ENCODE data around the gene ABHD17A.

Gene ABHD17A

DNA sequence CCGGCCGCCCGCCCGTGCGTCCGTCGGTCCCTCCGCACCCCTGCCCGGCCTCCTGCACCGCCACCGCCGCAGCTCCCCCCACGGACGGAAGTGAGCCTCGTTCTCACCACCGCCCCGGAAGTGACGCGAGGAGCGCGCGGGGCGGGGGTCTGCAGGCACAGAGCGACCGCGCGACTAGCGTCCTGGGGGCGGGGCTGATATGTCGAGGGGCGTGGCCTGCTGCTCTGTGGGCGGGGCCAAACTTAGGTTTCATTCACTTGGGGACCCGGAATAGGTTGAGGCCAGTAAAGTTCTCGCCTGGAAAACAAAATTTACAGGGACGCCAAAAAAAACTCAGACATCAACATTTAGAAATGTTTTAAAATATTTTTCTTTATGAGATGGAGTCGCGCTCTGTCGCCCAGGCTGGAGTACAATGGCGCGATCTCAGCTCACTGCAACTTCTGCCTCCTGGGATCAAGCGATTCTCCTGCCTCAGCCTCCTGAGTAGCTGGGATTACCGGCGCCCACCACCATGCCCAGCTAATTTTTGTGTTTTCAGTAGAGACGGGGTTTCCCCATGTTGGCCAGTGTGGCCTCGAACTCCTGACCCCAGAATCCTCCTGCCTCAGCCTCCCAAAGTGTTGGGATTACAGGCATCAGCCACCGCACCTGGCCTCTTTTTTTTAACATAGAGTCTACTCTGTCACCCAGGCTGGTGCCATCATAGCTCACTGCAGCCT, at the start of gene ABHD17A:
ABHD17A (minus strand) TSS at position 99 of the 722 bp plus-strand sequence. CDS start 3,930 bp downstream, outside the sequence.
- peak; percentile 77 for TF ChIP-seq CREB1 (IDR thresholded peaks at IDR 0.05; ENCODE audit: low read depth)
- TF ChIP-seq TAF1 (IDR thresholded peaks at IDR 0.05; ENCODE audit: low read depth): peak; percentile 58; the same call in 1 of the 2 replicates

DNA sequence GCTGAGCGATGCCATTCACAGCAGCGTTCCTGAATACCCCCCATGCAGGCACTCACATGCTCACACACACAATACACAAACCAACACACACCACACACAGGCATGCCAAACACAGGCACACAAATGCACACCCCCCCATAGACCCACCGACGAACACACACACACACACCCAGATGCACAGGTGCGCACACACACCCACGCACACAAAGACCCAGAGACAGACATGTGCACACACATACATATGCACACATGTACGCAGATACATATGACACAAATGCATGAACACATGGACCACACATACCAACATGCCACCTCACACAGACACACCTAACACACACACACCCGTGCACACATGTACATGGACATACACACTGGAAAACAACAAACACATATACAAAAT, 48.6 kb upstream of the ABHD17A start:
- TF ChIP-seq FOXM1 (IDR thresholded peaks at IDR 0.05; ENCODE audit: borderline replicate concordance, low read depth): no peak
- no peak for TF ChIP-seq ZBTB7A (IDR thresholded peaks at IDR 0.05; ENCODE audit: low read depth)
- TF ChIP-seq TCF12 (IDR thresholded peaks at IDR 0.05; ENCODE audit: low read depth): no peak
- TF ChIP-seq EP300 (IDR thresholded peaks at IDR 0.05; ENCODE audit: borderline replicate concordance): no peak

DNA sequence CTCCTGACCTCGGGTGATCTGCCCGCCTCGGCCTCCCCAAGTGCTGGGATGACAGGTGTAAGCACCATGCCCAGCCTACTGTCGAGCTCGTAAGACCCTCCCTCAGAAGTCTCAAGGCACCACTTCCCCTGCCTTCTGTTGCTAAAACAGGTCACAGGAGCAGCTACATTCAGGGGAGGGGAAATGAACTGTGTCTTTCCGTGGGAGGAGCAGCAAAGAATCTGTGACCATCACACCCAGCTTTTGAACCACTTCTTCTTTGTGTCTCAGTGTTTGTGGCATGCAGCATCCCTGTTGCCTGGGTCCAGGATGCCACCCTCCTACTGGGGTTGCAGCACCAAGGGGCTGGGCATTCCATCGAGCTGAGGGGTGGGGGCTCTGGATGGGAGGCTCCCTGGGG, 47.9 kb upstream of the ABHD17A start:
- TF ChIP-seq, protein P1, sequence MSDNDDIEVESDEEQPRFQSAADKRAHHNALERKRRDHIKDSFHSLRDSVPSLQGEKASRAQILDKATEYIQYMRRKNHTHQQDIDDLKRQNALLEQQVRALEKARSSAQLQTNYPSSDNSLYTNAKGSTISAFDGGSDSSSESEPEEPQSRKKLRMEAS (IDR thresholded peaks at IDR 0.05): no peak

DNA sequence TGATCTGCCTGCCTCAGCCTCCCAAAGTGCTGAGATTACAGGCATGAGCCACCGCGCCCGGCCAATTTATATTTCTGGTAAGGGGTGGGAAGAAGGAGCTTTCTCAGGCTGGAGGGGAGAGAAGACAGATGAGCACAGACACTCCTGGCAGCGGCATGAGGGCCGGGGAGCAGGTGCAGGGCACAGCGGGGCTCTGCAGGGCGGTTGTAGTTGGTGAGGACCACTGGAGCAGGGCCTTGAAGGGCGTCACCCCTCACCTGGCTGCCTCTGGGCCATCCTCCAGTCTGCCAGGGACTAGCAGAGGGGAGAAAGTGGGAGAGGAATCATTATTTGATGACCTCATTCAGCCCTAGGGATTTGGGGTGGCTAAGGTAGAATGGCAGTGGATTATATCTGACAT, 47.1 kb upstream of the ABHD17A start:
- TF ChIP-seq TAF1 (IDR thresholded peaks at IDR 0.05; ENCODE audit: low read depth) (no peak), TCF12 (IDR thresholded peaks at IDR 0.05; ENCODE audit: low read depth) (no peak), CEBPB (IDR thresholded peaks at IDR 0.05) (no peak), YY1 (IDR thresholded peaks at IDR 0.05; ENCODE audit: low read depth) (no peak)
- TF ChIP-seq, protein P2, sequence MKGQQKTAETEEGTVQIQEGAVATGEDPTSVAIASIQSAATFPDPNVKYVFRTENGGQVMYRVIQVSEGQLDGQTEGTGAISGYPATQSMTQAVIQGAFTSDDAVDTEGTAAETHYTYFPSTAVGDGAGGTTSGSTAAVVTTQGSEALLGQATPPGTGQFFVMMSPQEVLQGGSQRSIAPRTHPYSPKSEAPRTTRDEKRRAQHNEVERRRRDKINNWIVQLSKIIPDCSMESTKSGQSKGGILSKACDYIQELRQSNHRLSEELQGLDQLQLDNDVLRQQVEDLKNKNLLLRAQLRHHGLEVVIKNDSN (IDR thresholded peaks at IDR 0.05): no peak

DNA sequence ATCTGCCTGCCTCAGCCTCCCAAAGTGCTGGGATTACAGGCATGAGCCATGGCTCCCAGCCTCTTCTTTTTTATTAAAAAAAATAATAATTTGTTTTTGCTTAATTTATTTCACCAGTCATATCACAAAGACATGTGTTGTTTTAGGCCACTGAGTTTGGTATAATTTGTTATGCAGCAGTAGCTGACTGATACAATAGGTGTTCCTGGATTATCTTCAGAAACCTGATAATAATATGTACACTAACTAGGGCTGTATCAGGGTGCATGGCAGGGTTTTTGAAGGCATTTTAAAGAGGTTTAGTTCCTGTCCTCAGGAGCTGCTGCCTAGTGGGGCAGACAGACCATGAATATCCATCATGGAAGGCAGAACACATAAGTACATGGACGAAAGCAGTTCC, 46.1 kb upstream of the ABHD17A start:
- TF ChIP-seq EP300 (IDR thresholded peaks at IDR 0.05; ENCODE audit: borderline replicate concordance) (no peak), TCF12 (IDR thresholded peaks at IDR 0.05; ENCODE audit: low read depth) (no peak), CREB1 (IDR thresholded peaks at IDR 0.05; ENCODE audit: low read depth) (no peak)
- TF ChIP-seq, protein P1 (IDR thresholded peaks at IDR 0.05): no peak

DNA sequence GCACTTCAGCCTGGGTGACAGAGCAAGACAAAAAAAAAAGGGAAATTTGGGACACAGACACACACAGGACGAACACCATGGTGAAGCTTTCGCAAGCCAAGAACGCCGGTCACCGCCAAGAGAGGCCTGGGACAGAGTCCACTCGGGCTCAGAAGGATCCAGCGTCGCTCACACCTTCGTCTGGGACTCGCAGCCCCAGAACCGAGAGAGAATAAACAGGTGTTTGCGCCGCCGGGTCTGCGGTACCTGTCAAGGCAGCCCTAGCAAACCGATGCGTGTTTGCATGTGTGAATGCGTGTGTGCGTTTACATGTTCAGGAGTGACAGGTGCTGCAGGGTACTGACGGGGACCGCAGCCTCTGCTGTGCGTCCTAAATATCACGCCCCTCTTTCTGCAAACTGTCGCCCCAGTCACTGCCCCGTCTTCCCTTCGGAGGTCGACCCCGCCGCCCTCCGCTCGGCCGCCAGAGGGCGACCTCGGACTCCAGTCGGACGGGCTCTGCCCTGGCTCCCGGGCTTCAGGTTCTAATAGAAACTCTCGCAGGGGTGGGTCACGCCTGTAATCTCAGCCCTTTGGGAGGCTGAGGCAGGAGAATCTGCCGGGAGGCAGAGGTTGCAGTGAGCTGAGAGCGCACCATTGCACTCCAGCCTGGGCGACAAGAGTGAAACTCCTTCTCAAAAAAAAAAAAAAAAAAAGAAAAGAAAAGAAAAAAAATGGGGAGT, 43.9 kb upstream of the ABHD17A start:
- TF ChIP-seq TEAD4 (IDR thresholded peaks at IDR 0.05) (no peak), ZBTB7A (IDR thresholded peaks at IDR 0.05; ENCODE audit: low read depth) (no peak), TAF1 (IDR thresholded peaks at IDR 0.05; ENCODE audit: low read depth) (0 out of 2 replicates have a peak, but pooled peaks have one; percentile 25), FOXM1 (IDR thresholded peaks at IDR 0.05; ENCODE audit: borderline replicate concordance, low read depth) (no peak), RAD21 (IDR thresholded peaks at IDR 0.05; ENCODE audit: low read depth) (peak; percentile 76), TCF12 (IDR thresholded peaks at IDR 0.05; ENCODE audit: low read depth) (peak; percentile 33; the same call in 1 of the 2 replicates), YY1 (IDR thresholded peaks at IDR 0.05; ENCODE audit: low read depth) (0 out of 2 replicates have a peak, but pooled peaks have one; percentile 30), CREB1 (IDR thresholded peaks at IDR 0.05; ENCODE audit: low read depth) (no peak)
- TF ChIP-seq, protein P3, sequence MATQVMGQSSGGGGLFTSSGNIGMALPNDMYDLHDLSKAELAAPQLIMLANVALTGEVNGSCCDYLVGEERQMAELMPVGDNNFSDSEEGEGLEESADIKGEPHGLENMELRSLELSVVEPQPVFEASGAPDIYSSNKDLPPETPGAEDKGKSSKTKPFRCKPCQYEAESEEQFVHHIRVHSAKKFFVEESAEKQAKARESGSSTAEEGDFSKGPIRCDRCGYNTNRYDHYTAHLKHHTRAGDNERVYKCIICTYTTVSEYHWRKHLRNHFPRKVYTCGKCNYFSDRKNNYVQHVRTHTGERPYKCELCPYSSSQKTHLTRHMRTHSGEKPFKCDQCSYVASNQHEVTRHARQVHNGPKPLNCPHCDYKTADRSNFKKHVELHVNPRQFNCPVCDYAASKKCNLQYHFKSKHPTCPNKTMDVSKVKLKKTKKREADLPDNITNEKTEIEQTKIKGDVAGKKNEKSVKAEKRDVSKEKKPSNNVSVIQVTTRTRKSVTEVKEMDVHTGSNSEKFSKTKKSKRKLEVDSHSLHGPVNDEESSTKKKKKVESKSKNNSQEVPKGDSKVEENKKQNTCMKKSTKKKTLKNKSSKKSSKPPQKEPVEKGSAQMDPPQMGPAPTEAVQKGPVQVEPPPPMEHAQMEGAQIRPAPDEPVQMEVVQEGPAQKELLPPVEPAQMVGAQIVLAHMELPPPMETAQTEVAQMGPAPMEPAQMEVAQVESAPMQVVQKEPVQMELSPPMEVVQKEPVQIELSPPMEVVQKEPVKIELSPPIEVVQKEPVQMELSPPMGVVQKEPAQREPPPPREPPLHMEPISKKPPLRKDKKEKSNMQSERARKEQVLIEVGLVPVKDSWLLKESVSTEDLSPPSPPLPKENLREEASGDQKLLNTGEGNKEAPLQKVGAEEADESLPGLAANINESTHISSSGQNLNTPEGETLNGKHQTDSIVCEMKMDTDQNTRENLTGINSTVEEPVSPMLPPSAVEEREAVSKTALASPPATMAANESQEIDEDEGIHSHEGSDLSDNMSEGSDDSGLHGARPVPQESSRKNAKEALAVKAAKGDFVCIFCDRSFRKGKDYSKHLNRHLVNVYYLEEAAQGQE (IDR thresholded peaks at IDR 0.05; ENCODE audit: low read depth): no peak

DNA sequence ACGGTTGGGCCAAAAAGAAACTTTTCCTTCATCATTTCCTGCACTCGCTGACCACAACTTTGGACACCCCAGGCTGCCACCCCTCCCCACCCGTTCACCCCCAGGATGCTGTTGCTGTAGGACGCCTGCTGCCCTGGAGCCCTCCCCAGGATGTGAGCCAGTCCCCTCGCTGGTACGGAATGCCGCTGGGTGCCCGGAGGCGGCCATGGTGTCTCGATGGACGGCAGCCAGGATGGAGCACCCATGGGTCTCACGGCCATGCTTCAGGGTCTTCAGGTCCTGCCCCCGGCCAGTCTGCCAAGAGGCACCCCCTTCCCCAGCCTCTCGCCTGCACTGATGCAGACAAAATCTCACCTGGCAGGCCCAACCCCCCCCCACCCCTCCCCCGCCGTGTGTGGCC, 40.2 kb upstream of the ABHD17A start:
- TF ChIP-seq TCF12 (IDR thresholded peaks at IDR 0.05; ENCODE audit: low read depth): no peak
- TF ChIP-seq, protein P2 (IDR thresholded peaks at IDR 0.05): no peak
- TF ChIP-seq YY1 (IDR thresholded peaks at IDR 0.05; ENCODE audit: low read depth): no peak
- no peak for TF ChIP-seq ZBTB7A (IDR thresholded peaks at IDR 0.05; ENCODE audit: low read depth)
- TF ChIP-seq CEBPB (IDR thresholded peaks at IDR 0.05): no peak
- TF ChIP-seq RAD21 (IDR thresholded peaks at IDR 0.05; ENCODE audit: low read depth): no peak
- no peak for TF ChIP-seq TAF1 (IDR thresholded peaks at IDR 0.05; ENCODE audit: low read depth)
- TF ChIP-seq NFIC (IDR thresholded peaks at IDR 0.05): no peak
- no peak for TF ChIP-seq CREB1 (IDR thresholded peaks at IDR 0.05; ENCODE audit: low read depth)
- TF ChIP-seq EGR1 (IDR thresholded peaks at IDR 0.05): no peak
- TF ChIP-seq, protein P3 (IDR thresholded peaks at IDR 0.05; ENCODE audit: low read depth): no peak
- TF ChIP-seq, protein P1 (IDR thresholded peaks at IDR 0.05): no peak

Measured in Ishikawa (cell line).